ENCODE results near the gene SERPINB1.
A peak's percentile ranks its signal among the peaks of the same experiment; 100 is the strongest.

SERPINB1 gene

GRCh38 chr6:2844008-2844407 is 2.3 kb upstream of the SERPINB1 start:
- no peak for DNase-seq

DNA sequence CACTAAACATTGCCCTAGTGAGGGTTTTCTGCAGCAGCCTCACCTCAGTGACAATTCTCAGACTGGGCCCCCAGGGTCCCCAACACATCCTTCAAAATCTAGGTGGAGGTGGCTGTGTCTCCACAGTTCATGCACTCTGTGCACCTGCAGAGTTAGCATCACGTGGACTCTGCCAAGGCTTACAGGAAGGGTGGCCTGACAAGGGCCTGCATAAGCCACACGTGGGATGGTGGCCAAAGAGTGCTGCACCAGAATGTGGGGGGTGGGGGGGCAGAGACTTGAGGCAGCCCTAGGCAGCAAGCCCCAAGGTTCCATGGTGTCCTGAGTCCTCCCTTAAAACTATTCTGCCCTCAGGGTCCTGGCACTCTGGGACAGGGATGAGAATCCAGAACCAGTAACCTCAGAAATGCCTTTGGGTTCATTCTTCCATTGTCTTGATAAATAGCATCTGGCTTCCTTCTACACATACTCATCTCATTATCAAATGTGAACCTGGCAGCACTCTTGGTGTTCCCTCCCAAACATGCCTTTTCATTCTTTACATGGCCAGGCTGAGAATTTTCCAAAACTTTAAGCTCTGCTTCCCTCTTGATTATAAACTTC is 1.6 kb upstream of the SERPINB1 start:
- DNase-seq, result no peak

GRCh38 chr6:2842139-2842552 is 483 bp upstream of the SERPINB1 start:
- DNase-seq, result no peak

- no peak for DNase-seq
Observed at GRCh38 chr6:2840749-2841061, 958 bp downstream of the SERPINB1 start.

GRCh38 chr6:2839982-2840748 is 1.5 kb downstream of the SERPINB1 start:
- DNase-seq, result no peak

DNA sequence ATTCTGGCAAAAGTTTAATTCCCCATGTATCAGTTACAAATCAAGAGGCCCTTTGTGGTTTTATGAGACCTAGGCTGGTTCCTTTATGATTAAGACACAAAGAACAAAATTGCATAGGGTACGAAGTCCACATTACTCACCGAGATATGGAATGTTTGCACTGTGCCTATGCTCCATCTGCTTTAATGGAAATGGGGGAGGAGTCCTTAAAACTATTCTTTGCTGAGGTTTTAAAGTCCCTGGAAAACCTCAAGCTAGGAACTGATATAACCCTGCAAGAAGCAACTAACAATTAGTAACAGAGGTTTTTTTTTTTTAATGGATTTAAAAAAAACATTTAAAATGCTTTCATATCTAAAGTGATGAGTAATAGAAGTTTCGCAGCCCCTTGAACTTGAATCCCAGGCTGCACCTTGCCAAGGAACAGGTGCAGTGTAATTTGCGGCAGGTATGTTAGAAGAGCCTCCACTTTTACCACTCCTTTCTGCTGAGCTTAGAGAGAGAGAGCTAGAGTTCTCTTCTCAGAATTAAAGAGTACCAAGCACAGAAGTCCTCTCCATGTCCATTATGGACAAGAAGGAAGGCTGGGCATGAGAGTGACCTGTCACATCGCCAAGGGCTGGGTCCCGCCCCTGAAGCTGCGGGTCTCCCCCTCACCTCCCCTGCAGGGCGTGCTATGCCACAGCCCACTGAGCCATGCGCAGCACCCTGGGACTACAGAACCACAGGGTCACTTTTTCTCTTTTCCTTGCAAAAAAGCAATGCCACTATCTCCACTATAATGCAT is 2.3 kb downstream of the SERPINB1 start:
- no peak for DNase-seq

DNA sequence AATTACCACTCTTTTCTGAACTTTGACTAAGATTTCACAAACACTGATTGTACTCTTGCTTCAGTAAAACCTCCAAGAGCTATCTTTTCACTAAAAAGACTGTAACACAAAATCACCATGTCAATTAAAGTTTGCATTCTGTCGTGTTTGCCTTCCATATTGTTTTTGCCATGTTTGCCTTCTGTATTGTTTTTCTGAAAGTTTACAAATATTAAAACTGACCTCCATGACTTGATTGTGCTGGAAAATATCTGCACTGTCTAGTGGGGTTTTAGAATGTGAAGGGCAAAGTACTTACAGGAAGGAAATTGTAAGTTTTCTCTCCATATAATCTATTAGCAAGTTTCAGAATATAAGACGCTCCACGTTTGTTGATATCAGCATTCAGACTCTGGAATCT is 3.4 kb downstream of the SERPINB1 start:
- DNase-seq, result no peak

DNA sequence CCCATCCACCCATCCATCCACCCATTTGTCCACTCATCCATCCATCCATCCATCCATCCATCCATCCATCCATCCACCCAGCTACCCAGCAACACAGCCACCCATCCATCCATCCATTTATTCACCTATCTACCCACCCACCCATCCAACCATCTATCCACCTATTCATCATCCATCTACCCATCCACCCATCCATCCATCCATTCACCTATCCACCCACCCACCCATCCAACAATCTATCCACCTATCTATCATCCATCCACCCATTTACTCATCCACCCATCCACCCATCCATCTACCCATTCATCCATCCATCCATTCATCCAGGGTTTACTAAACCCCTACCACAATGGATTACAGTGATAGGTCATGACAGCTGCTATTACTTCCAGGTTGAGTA is 7.4 kb downstream of the SERPINB1 start:
- DNase-seq, result no peak

DNA sequence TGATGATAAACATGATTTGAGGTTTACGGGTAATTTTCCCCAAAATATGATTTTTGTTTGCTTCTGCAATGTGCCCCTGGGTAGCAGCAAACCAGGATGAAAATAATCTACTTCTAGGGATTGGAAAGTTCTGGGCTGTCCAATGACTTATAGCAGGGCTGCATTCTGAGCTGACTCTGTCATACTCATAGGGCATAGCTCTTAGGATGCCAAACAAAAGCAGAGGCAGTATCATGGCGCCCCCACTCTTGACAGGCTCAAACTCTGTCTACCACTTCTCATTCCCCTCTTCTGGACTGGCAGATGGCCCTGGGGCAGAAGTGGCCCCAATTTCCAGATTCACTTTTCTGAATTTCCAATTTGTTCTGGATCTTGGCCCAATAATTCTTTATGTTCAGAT is 10.3 kb downstream of the SERPINB1 start:
- no peak for DNase-seq

DNA sequence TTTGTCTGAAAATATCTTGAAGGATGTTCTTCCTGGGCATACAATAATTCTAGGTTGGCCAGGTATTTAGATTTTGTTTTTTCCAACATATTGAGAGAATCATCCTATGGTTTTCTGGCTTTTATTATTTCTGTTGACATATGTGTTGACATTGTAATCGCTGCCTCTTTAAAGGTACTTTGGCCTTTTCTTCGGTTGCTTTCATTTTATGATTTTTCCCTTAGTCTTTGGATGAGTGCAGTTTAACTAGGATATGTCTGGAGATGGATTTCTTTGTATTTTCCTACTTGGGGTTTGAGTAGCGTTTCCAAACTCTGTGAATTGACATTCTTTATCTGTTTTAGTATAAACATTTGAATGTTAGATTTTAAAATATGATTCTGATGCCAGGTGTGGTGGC is 11.5 kb downstream of the SERPINB1 start:
- no peak for DNase-seq

DNA sequence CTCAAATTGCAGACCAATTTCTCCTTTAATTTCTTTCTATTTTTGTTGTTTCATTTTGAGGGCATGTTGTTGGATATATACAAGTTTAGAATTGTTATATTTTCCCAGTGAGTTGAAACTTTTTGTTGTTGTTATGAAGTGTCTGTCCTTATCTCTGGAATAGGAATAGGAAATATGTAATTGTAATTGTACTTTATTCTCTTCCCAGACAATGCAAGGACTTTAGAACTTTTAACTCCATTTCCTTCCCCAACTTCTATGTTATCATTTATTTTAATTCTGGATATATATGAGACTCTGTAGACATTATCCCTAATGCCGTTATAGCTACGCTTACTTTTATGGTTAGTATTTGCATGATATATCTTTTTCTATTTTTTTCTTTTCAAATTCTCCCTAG is 12.4 kb downstream of the SERPINB1 start:
- DNase-seq, result no peak

- no peak for DNase-seq
Observed at GRCh38 chr6:2828629-2829028, 13.0 kb downstream of the SERPINB1 start.

DNA sequence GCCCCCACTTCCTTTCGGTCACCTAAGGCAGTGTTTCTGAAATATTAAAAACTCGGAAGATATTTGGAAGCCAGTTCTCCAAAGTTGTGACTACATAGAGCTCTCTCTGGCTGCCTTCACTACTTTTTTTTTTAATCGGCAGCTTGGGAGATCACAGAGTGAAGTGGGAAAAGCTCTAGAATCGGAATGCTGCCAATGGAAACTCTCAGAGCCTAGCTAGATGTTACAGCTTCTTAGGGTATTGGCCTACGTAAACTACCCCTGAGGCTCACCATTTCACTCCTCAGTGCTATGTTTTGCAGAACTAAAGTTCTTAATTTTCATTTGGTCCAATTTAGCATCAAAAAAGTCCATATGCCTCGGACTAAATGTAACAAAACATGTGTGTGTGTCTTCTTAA is 14.5 kb downstream of the SERPINB1 start:
- DNase-seq, result no peak

GRCh38 chr6:2826131-2826530 is 15.5 kb downstream of the SERPINB1 start:
- no peak for DNase-seq

GRCh38 chr6:2823104-2823850 is 18.4 kb downstream of the SERPINB1 start:
- DNase-seq, result no peak

DNA sequence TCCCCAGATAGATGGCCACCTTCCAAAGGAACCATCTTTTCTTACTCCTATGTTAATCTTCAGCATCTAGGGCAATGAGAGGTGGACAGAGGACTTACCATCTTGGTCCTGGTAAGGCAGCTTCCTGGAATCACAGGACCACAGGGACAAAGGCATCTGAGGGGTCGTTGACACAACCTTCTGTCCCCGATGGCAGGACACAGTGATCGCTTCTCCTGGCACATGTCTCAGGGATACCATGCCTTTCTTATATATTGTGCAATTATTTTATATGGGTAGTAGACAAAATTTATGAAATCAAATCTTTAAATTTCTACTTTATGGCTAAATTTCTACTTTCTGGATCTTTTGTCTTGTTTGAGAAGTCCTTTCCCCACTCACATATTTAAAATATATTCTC is 20.1 kb downstream of the SERPINB1 start:
- no peak for DNase-seq

DNA sequence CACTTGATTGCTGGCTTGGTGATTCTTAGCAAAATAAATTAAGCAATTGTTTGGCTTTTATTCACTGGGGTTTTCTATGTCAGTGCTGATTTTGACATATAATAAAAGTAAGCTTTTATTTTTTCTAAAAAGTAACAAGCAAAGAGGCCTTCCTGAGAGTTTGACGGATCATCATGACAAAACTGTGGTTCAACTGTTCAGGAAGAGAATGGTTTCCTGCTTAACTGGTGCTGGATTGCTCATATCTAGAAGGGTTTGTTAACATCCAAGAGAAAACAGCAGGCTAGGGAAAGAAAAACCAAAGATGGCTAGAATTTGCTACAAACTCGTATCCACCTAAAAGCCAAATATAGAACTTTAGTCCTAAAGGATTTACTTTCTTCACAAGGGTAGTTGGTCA is 21.2 kb downstream of the SERPINB1 start:
- DNase-seq, result peak; percentile 66

- DNase-seq, result no peak
Observed at GRCh38 chr6:2819978-2820377, 21.7 kb downstream of the SERPINB1 start.

- no peak for DNase-seq
Observed at GRCh38 chr6:2819115-2819514, 22.5 kb downstream of the SERPINB1 start.

GRCh38 chr6:2818593-2818992 is 23.1 kb downstream of the SERPINB1 start:
- DNase-seq, result no peak

- no peak for DNase-seq
Observed at GRCh38 chr6:2817903-2818443, 23.7 kb downstream of the SERPINB1 start.

- DNase-seq, result no peak
Observed at GRCh38 chr6:2816158-2816557, 25.5 kb downstream of the SERPINB1 start.

GRCh38 chr6:2812695-2813094 is 29.0 kb downstream of the SERPINB1 start:
- no peak for DNase-seq

Measured in KG1 (cell line).